Effector memory CD4-positive, alpha-beta T cell (primary cell): ENCODE results near the gene KCNA10.

Experiments used
- DNase-seq, 3 donors: peaks; one replicate each; pipeline ENCODE4 v3.0.0-alpha.2; 2020
- H3K27ac ChIP-seq: 2 replicates; pipeline ENCODE4 v1.7.0; 2013; ENCODE audit warnings: mild to moderate bottlenecking, low read length, moderate library complexity; ENCODE audit not compliant: insufficient read depth, poor library complexity, severe bottlenecking
- H3K27me3 ChIP-seq: replicated peaks from 2 replicates; pipeline ENCODE4 v1.7.0; 2013; ENCODE audit warnings: mild to moderate bottlenecking, low read length; ENCODE audit not compliant: insufficient read depth, control insufficient read depth, poor library complexity, severe bottlenecking
- H3K36me3 ChIP-seq: 2 replicates; pipeline ENCODE4 v1.7.0; 2013; ENCODE audit warnings: mild to moderate bottlenecking, low read length, moderate library complexity; ENCODE audit not compliant: control insufficient read depth, insufficient read depth
- H3K4me1 ChIP-seq: 2 replicates; pipeline ENCODE4 v1.7.0; 2013; ENCODE audit warnings: low read length, mild to moderate bottlenecking; ENCODE audit not compliant: control insufficient read depth, insufficient read depth, poor library complexity, severe bottlenecking
- H3K4me3 ChIP-seq: 2 replicates; pipeline ENCODE4 v1.7.0; 2013; ENCODE audit warnings: low read length, low read depth, mild to moderate bottlenecking; ENCODE audit not compliant: insufficient read depth, poor library complexity, severe bottlenecking
- H3K9me3 ChIP-seq: 2 replicates; pipeline ENCODE4 v1.7.0; 2013; ENCODE audit warnings: mild to moderate bottlenecking, low read length, moderate library complexity; ENCODE audit not compliant: control insufficient read depth

The KCNA10 gene

DNA sequence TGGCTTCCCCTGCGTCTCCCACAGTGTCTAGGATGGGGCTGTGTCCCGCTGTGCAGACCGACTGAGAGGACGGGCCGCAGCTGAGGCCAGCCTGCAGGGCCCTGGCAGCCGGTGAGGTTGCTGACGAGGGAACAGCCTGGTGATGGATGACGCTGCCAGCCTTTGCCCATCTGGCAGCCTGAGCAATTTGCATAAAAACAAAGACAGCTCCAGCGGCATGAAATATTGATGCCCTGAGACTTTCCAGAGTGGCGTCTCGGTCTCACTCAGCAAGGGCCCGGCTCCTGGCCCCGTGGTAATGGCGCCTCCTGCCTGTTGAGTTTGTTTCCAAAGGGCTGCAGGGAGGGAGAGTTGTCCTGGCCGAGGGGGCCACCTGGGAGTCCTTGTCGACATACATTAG is 19.1 kb upstream of the KCNA10 start:
- no peaks in the 10 kb centered on the region for H3K36me3 ChIP-seq
- H3K27ac ChIP-seq, result no peak overlapping the region
- H3K27me3 ChIP-seq, result no peaks in the 10 kb centered on the region
- no peak overlapping the region for H3K4me3 ChIP-seq
- H3K4me1 ChIP-seq, result no peaks in the 10 kb centered on the region
- H3K9me3 ChIP-seq, result no peaks in the 10 kb centered on the region
- DNase-seq, result no peak

DNA sequence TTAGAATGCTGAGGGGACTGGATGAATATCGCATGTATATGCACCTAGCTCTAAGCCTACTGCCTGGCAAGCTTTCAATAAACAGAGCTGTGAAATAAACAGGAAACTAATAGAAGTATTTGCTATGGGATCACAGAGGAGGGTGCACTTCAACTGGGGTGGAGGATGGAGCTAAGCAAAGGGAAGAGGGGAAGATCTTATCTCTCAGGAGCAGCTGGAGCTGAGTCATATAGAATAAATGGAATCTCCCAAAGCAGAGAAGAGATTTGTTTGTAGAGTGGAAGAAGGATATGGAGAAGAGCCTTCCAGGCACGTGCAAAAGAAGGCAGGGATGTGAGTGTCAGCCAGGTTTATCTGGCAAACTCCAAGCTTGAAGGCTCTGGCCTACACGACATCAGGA is 17.0 kb upstream of the KCNA10 start:
- no peaks in the 10 kb centered on the region for H3K27me3 ChIP-seq
- no peaks in the 10 kb centered on the region for H3K4me1 ChIP-seq
- H3K4me3 ChIP-seq, result no peak overlapping the region
- no peak overlapping the region for H3K27ac ChIP-seq
- no peaks in the 10 kb centered on the region for H3K9me3 ChIP-seq
- DNase-seq, result no peak
- H3K36me3 ChIP-seq, result no peaks in the 10 kb centered on the region

DNA sequence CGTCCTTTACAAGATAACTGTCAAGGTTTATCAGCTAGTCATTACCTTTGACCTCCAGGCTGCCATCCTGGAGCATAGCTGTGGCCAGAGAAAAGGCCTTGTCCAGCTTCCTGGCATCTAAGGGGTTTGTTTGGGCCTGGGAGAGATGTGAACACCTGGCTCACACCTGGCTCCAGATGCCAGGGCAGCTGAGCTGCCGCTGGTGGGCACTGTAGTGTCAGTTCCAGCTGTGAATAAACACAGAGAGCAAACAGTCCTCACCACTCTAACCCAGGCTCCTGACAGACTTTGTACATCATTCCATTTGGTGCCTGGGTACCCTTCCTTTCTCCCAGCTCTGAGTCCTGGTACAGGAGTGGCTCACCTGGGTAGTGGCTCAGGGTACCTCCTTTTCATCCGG is 14.3 kb upstream of the KCNA10 start:
- Histone ChIP-seq H3K9me3 (no peaks in the 10 kb centered on the region), H3K4me1 (no peaks in the 10 kb centered on the region), H3K27me3 (no peaks in the 10 kb centered on the region), H3K27ac (no peak overlapping the region), H3K36me3 (no peaks in the 10 kb centered on the region), H3K4me3 (no peak overlapping the region)
- DNase-seq, result no peak

DNA sequence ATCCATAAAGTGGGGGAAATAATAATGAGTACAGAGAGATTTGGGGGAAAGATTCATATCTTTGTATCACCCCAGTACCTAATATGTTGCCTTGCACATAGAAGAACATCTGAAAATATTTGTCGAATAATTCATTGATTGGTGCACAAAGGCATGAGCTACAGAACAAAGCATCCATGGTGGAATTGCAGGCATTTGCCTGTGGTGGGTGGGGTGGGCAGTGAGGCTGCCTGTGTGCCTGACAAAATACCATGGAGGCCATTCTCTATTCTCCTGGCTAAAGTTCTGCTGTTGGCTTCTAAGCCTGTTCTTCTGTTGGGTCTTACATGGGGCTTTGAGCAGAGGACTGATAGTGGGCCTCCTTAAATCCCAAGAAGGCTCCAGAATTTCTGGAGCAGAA is 10.0 kb upstream of the KCNA10 start:
- Histone ChIP-seq H3K4me3 (no peak overlapping the region), H3K4me1 (peaks cover 5% of the 10 kb centered on the region), H3K27me3 (peaks cover 3% of the 10 kb centered on the region), H3K9me3 (no peaks in the 10 kb centered on the region), H3K36me3 (no peaks in the 10 kb centered on the region), H3K27ac (no peak overlapping the region)
- no peak for DNase-seq

DNA sequence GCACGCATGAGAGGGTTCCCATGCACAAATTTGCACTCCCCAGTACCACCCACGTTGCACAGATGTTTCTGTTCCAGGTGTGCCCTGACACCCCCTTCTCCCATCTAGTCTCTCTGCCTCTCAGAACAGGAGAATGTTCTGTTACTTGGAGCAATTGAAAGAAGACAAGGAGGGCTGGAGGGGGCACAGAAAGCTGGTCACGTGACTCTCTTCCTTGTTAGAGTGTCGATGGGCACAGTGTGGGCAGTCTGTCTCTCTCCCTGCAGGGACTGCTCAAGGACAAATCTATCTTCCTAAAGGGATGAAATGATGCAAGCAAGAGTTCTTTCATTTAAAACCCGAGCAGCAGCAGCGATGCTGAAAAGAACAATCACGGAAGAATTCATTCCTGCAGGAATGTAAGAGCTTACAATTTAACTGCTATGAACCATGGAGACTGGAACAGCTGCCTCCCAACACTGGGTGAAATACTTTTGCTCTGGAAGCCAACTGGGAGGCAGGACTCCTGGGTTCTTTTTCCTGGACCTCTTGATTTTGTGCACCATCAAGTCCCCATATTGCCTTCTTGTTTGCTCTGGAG is 7.3 kb upstream of the KCNA10 start:
- H3K36me3 ChIP-seq, result no peaks in the 10 kb centered on the region
- no peak for DNase-seq
- H3K27me3 ChIP-seq, result peaks cover 3% of the 10 kb centered on the region
- H3K4me1 ChIP-seq, result peaks cover 5% of the 10 kb centered on the region
- H3K4me3 ChIP-seq, result no peak overlapping the region
- no peak overlapping the region for H3K27ac ChIP-seq
- no peaks in the 10 kb centered on the region for H3K9me3 ChIP-seq

DNA sequence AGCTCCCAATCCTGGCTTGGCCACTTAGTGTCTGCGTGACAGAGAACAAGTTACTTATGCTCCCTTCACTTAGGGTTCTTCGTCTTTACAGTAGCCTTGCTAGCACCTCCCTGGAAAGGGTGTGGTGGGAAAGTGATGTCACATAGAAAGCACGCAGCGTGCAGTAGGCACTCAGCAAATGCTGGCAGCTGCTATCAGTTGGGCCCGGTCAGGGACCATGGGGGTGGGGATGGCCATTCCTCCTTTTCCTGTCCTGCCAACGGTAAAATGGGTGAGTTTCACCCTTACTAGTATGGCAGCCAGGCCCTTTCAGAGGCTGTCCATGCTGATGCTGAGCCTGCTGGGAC is 6.2 kb upstream of the KCNA10 start:
- H3K4me1 ChIP-seq, result peaks cover 5% of the 10 kb centered on the region
- H3K27ac ChIP-seq, result no peak overlapping the region
- H3K27me3 ChIP-seq, result peaks cover 3% of the 10 kb centered on the region
- no peak overlapping the region for H3K4me3 ChIP-seq
- no peaks in the 10 kb centered on the region for H3K9me3 ChIP-seq
- no peaks in the 10 kb centered on the region for H3K36me3 ChIP-seq
- no peak for DNase-seq

DNA sequence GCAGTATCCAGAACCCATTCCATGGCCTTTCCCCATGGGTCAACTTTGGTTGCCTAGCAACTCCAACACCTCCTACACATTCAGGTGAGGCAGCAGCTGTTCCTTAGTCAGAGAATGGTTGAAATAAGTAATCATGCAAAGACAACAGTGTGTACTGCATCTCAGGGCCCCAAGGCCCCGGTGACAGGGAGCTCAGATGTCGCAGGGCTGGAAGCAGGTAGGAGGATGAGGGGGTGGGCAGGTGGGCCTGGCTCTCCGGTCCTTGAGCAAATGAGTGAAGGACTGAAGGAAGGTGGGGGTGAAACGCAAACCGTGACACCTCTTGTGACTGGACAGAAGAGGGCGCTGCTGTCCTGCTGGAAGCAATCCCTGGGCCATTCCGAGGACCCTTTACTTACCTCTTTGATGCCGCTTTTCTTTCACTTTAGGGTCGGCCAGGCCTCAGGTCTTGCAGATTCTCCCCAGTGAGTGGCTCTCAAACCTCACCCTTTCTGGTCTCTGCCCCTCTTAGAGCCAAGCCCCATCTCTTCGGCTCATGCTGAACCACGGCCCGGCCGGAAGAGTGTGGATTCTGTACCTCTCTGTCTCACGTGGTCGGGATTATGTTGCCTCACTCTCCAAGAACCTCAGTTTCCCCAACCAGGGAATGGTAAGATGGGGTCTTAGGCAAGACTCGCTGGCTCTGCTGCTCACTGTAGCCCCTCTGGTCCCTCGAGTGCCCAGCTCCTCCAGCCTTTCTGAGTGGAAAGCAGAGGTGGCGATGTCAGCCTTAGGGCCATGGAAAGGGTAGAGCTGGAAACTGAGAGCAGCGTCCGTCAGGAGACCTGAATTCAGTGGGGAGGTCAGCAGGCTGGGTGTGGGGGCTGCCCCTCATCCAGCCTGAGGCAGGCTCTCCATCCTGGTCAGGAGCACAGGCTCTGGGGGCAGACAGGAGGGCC is 5.6 kb upstream of the KCNA10 start:
- H3K27ac ChIP-seq, result no peak overlapping the region
- peak; percentile 2 to 26 (median 2) for DNase-seq
- no peaks in the 10 kb centered on the region for H3K9me3 ChIP-seq
- peaks cover 3% of the 10 kb centered on the region for H3K27me3 ChIP-seq
- no peak overlapping the region for H3K4me3 ChIP-seq
- H3K4me1 ChIP-seq, result peaks cover 5% of the 10 kb centered on the region
- H3K36me3 ChIP-seq, result no peaks in the 10 kb centered on the region

DNA sequence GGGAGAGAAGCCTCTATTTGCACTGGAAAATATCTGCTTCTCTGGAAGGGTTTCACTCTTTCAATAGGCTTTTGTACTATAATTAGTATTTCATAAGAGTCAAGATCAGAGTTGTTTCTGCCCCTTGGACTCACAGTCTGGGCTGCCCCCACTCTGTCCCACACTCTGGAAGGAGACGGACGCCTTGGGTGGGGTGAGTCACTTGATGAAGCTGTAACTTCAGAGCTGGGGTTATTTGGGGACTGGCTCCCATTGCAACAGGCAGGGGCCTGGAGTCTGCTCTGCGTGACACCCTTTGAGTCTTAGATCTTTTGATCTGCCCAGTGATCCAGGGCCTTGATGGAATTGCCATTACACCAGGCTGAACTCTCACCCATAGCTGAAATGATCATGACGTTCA is 4.0 kb upstream of the KCNA10 start:
- H3K4me3 ChIP-seq, result no peak overlapping the region
- no peaks in the 10 kb centered on the region for H3K36me3 ChIP-seq
- H3K27me3 ChIP-seq, result peaks cover 3% of the 10 kb centered on the region
- H3K9me3 ChIP-seq, result no peaks in the 10 kb centered on the region
- no peak overlapping the region for H3K27ac ChIP-seq
- no peak for DNase-seq
- peaks cover 5% of the 10 kb centered on the region for H3K4me1 ChIP-seq

DNA sequence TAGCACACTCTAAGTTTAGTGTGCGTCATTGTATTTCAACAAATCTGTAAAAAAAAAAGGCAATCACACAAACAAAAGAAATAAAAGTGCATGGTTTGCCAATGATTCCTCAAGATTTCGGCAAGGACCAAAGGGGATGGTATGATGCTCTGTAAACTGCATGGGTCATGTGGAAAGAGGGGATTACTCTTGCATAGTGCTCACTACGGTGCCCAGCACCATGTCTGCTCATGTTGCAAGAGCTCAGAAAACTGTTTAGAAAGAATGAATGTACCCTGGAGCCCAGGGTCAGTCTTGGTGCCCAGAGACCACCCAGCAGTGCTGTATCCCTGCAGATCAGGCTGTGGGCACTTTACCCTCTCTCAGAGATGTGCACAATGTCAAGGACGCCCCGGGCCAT is 3.6 kb upstream of the KCNA10 start:
- no peak for DNase-seq
- H3K4me3 ChIP-seq, result no peak overlapping the region
- H3K4me1 ChIP-seq, result peaks cover 5% of the 10 kb centered on the region
- no peaks in the 10 kb centered on the region for H3K36me3 ChIP-seq
- no peak overlapping the region for H3K27ac ChIP-seq
- no peaks in the 10 kb centered on the region for H3K9me3 ChIP-seq
- H3K27me3 ChIP-seq, result peaks cover 3% of the 10 kb centered on the region

DNA sequence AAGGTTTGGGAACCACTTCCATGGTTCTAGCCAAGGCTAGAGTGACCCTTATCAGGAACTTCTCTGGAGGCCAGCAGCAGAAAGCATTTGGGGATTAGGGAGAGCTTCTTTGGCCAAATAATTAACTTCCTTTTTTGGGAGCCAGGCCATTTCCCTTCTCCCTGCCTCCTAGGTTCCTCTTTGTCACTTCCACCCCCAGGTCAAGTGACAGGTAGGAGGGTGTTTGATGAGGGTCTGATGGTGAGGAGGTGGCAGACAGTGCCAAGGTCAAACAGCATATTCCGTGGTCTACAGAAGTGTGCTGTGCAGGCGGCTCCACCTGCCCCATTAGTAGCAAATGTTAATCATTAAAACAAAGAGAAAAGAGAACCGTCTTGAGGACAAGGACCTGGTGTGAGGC is 1.9 kb upstream of the KCNA10 start:
- Histone ChIP-seq H3K4me1 (peaks cover 5% of the 10 kb centered on the region), H3K4me3 (no peak overlapping the region), H3K9me3 (no peaks in the 10 kb centered on the region), H3K36me3 (no peaks in the 10 kb centered on the region), H3K27me3 (peaks cover 3% of the 10 kb centered on the region), H3K27ac (no peak overlapping the region)
- DNase-seq, result no peak
